Fibroblast of skin of right quadriceps (primary cell): ENCODE results near the gene FNDC8.
"Not testable (repeated sequence)": the region's sequence is repeated elsewhere in the genome, so short reads cannot be mapped to it uniquely, and the experiment has no call there.

Experiments used
- DNase-seq: peaks from one replicate; pipeline ENCODE4 v3.0.0-alpha.2; 2013

FNDC8 gene

DNA sequence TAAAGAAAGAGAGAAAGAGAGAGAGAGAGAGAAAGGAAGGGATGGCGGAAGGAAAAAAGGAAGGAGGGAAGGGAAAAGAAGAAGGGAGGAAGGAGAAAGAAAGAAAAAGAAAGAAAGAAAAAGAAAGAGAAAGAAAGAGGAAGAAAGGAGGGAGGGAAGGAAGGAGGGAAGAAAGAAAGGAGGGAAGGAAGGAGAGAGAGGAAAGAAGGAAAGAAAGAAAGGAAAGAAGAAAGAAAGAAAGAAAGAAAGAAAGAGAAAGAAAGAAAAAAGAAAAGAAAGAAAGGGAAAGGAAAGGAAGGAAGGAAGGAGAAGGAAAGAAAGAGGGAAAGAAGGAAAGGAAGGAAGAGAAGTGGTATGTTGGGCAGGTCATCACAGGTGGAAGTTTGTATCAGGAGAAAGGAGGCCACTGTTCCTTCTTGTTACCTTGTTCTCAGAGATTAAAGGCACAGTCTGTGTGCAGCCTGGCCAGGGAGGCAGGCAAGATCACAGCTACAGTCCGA is 53.5 kb downstream of the FNDC8 start:
- no peak for DNase-seq

DNA sequence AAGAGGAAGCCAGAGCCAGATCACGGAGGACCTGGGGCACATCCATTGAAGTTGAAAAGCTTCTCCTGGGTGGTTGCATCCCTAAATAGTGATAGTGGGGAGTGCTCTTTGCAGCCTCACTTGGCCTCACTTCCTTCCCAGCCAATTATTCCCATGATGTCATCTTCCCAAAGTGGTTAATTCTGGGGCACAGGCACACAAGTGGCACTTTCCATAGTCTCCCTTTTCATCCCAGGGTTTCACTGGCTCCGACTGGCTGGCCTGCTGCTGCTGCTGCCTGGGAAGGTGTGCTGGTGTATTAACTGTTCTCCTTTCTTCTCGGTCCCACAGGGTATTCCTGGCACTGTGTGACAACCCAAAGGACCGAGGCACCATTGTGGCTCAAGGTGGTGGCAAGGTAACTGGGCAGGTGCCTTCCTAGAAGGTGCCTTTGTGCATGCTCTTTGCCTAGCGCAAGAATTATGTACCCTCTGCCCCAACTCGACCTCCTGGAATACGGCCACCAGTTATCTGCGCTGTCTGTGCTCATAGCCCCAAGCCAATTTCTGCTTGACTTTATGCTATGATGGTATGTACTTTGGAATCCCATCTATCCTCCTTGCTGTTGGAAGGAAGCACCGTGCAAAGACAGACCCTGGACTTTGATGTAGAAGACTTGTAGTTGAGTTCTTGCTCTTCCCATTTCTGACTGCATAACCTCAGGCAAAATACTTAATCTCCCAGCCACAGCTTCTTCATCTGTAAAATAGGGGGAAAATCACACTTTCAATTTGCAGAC is 54.4 kb downstream of the FNDC8 start:
- no peak for DNase-seq

DNA sequence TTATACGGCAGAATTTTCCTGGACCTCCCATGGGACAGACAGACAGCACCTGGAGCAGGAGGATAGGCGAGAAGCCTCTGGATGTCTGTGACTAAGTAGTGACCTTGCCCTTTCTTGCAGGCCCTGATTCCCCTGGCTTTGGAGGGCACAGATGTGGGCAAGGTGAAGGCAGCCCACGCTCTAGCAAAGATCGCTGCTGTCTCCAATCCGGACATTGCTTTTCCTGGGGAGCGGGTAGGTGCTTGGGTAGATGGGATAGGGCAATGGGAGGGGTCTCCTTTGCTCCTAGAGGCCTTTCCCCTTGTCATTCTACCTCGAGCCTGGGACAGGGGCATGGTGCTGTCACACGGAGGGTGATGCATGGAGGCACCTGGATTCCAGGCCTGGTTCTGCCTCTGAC is 55.5 kb downstream of the FNDC8 start:
- DNase-seq: no peak

DNA sequence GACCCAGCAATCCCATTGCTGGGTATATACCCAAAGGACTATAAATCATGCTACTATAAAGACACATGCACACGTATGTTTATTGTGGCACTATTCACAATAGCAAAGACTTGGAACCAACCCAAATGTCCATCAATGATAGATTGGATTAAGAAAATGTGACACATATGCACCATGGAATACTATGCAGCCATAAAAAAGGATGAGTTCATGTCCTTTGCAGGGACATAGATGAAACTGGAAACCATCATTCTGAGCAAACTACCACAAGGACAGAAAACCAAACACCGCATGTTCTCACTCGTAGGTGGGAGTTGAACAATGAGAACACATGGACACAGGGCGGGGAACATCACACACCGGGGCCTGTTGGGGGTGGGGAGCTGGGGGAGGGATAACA is 58.0 kb downstream of the FNDC8 start:
- not testable (repeated sequence) for DNase-seq
